HepG2 (cell line): ENCODE measurements around the gene PPFIA2.

ENCODE experiments used
- ATF3 ChIP-seq: sonication (generic); formaldehyde crosslinking; IDR thresholded peaks from 2 replicates; pipeline ENCODE4 v1.4.0; 2020; ENCODE audit warnings: missing genetic modification reagents
- CHD2 ChIP-seq: IDR thresholded peaks from 2 replicates; pipeline ENCODE4 v1.6.1; 2011; ENCODE audit warnings: low read depth, low read length, improper control_type of control experiment
- CTCF ChIP-seq: sonication (generic); formaldehyde crosslinking; IDR thresholded peaks from 2 replicates; pipeline ENCODE4 v1.5.0; 2020; ENCODE audit warnings: mild to moderate bottlenecking, missing genetic modification reagents, moderate library complexity
- EZH2 ChIP-seq: conservative IDR thresholded peaks from 2 replicates; pipeline ENCODE4 v1.6.1; 2012; ENCODE audit warnings: mild to moderate bottlenecking, low read depth, low read length, moderate library complexity
- FOSL1 ChIP-seq: sonication (generic); formaldehyde crosslinking; IDR thresholded peaks from 2 replicates; pipeline ENCODE4 v1.9.0; 2021; ENCODE audit warnings: missing genetic modification reagents, borderline replicate concordance
- PCBP1 ChIP-seq: fragments of 200-400 bp; formaldehyde crosslinking; IDR thresholded peaks from 2 replicates; pipeline ENCODE4 v1.6.1; 2017; ENCODE audit warnings: mild to moderate bottlenecking, low read depth, low read length, borderline replicate concordance
- PRMT3 ChIP-seq: sonication (generic); formaldehyde crosslinking; IDR thresholded peaks from 2 replicates; pipeline ENCODE4 v1.8.1; 2022; ENCODE audit warnings: low read depth, mild to moderate bottlenecking, moderate library complexity, missing genetic modification reagents, borderline replicate concordance
- PTBP1 ChIP-seq: fragments of 200-400 bp; formaldehyde crosslinking; IDR thresholded peaks from 2 replicates; pipeline ENCODE4 v1.6.1; 2018; ENCODE audit warnings: low read length, low read depth; ENCODE audit not compliant: poor library complexity, severe bottlenecking
- SETDB1 ChIP-seq: sonication (generic); formaldehyde crosslinking; IDR thresholded peaks from 2 replicates; pipeline ENCODE4 v1.5.1; 2020; ENCODE audit warnings: missing genetic modification reagents, mild to moderate bottlenecking, borderline replicate concordance
- TAF1 ChIP-seq: sonication (generic); formaldehyde crosslinking; IDR thresholded peaks from 2 replicates; pipeline ENCODE4 v1.4.0; 2020; ENCODE audit warnings: missing genetic modification reagents
- ZNF367 ChIP-seq: sonication (generic); formaldehyde crosslinking; IDR thresholded peaks from 2 replicates; pipeline ENCODE4 v1.4.0; 2020; ENCODE audit warnings: missing genetic modification reagents, borderline replicate concordance
- ZNF441 ChIP-seq: sonication (generic); formaldehyde crosslinking; IDR thresholded peaks from 2 replicates; pipeline ENCODE4 v1.7.0; 2021; ENCODE audit warnings: missing genetic modification reagents, borderline replicate concordance

- no peak for TF ChIP-seq TAF1 (CRISPR knock-in tag)
- TF ChIP-seq SETDB1 = no peak
- no peak for TF ChIP-seq ATF3 (CRISPR knock-in tag)
- no peak for TF ChIP-seq ZNF441
- no peak for TF ChIP-seq EZH2
- no peak for TF ChIP-seq CTCF (CRISPR knock-in tag)
- no peak for TF ChIP-seq PTBP1
- TF ChIP-seq CHD2 = no peak
- no peak for TF ChIP-seq PRMT3 (CRISPR knock-in tag)
- TF ChIP-seq FOSL1 (CRISPR knock-in tag) = no peak
- TF ChIP-seq PCBP1 = no peak
- no peak for TF ChIP-seq ZNF367
These were observed 173.4 kb downstream of the PPFIA2 start for GRCh38 chr12:81585787-81586186.
